Activated CD4-positive, alpha-beta T cell treated with anti-CD3 and anti-CD28 coated beads, Interleukin-2, Interleukin-4, amounts not matched to agents 100 ng/mL and 50 ng/mL, durations not matched to agents 16 hours and 8 hours (primary cell): ENCODE results near the gene FAAH.
"Not testable (repeated sequence)": the region's sequence is repeated elsewhere in the genome, so short reads cannot be mapped to it uniquely, and the experiment has no call there.

Source experiments
- DNase-seq: peaks from one replicate; pipeline ENCODE4 v3.0.0-alpha.2; 2020; ENCODE audit warnings: low spot score

The FAAH gene

GRCh38 chr1:46394108-46394871 lies at the start of gene FAAH:
FAAH (plus strand) TSS chr1:46394317; CDS start chr1:46394349, 32 bp downstream.
- DNase-seq: no peak

GRCh38 chr1:46344481-46344880 lies 49.6 kb upstream of the FAAH start:
- DNase-seq: no peak

GRCh38 chr1:46345281-46345680 lies 48.8 kb upstream of the FAAH start:
- no peak for DNase-seq

GRCh38 chr1:46352363-46352762 lies 41.8 kb upstream of the FAAH start:
- DNase-seq: no peak

GRCh38 chr1:46355920-46356319 lies 38.2 kb upstream of the FAAH start:
- not testable (repeated sequence) for DNase-seq

GRCh38 chr1:46362158-46362557 lies 32.0 kb upstream of the FAAH start:
- DNase-seq: no peak

- no peak for DNase-seq
Observed at GRCh38 chr1:46363121-46363520, 31.0 kb upstream of the FAAH start.

GRCh38 chr1:46364612-46365011 lies 29.5 kb upstream of the FAAH start:
- DNase-seq: no peak

GRCh38 chr1:46365796-46366195 lies 28.3 kb upstream of the FAAH start:
- DNase-seq: not testable (repeated sequence)

- no peak for DNase-seq
Observed at GRCh38 chr1:46367072-46367471, 27.0 kb upstream of the FAAH start.

GRCh38 chr1:46367701-46368100 lies 26.4 kb upstream of the FAAH start:
- not testable (repeated sequence) for DNase-seq

- no peak for DNase-seq
Observed at GRCh38 chr1:46368791-46369190, 25.3 kb upstream of the FAAH start.

- DNase-seq: no peak
Observed at GRCh38 chr1:46369542-46370213, 24.4 kb upstream of the FAAH start.

GRCh38 chr1:46370214-46370633 lies 23.9 kb upstream of the FAAH start:
- peak; percentile 4 for DNase-seq

- no peak for DNase-seq
Observed at GRCh38 chr1:46372431-46372830, 21.7 kb upstream of the FAAH start.

- DNase-seq: no peak
Observed at GRCh38 chr1:46379996-46380395, 14.1 kb upstream of the FAAH start.

- DNase-seq: no peak
Observed at GRCh38 chr1:46380508-46380907, 13.6 kb upstream of the FAAH start.

- DNase-seq: no peak
Observed at GRCh38 chr1:46393510-46393909, 607 bp upstream of the FAAH start.

GRCh38 chr1:46394872-46395465 lies 852 bp downstream of the FAAH start:
- DNase-seq: no peak

GRCh38 chr1:46396441-46397398 lies 2.6 kb downstream of the FAAH start:
- DNase-seq: no peak

GRCh38 chr1:46399307-46399706 lies 5.2 kb downstream of the FAAH start:
- no peak for DNase-seq

GRCh38 chr1:46400421-46400820 lies 6.3 kb downstream of the FAAH start:
- DNase-seq: no peak
